ENCODE data around the gene NAGS.

DNA sequence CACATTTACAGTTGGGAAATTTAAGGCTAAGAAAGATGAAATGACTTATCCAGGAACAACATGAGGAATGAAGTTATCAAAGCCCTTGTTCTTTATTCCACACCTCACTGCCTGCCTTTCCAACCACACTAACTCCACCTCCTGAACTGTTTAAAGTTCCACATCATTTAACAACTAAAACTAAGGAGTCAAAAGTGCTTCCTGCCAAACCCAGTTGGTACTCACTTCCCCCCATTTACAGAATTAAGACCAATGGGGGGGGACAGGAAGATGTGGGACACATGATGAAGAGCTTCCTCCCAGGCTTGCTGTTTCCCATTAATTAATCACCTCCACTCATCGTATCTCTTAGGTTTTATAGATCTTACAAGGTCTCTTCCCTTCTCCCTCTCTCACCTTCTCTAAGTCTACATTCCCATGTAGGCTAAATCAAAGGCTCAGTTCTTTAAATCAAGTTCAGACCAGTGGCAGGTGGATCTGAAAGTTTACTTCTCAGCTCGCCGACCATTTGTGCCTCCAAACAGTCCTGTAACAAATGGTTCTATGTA is 29.5 kb downstream of the NAGS start:
- TF ChIP-seq, protein P1, sequence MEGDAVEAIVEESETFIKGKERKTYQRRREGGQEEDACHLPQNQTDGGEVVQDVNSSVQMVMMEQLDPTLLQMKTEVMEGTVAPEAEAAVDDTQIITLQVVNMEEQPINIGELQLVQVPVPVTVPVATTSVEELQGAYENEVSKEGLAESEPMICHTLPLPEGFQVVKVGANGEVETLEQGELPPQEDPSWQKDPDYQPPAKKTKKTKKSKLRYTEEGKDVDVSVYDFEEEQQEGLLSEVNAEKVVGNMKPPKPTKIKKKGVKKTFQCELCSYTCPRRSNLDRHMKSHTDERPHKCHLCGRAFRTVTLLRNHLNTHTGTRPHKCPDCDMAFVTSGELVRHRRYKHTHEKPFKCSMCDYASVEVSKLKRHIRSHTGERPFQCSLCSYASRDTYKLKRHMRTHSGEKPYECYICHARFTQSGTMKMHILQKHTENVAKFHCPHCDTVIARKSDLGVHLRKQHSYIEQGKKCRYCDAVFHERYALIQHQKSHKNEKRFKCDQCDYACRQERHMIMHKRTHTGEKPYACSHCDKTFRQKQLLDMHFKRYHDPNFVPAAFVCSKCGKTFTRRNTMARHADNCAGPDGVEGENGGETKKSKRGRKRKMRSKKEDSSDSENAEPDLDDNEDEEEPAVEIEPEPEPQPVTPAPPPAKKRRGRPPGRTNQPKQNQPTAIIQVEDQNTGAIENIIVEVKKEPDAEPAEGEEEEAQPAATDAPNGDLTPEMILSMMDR (IDR thresholded peaks at IDR 0.05; ENCODE audit: insufficient read depth, low read depth, low read length): no peak
- no peak for TF ChIP-seq EZH2 (IDR thresholded peaks at IDR 0.05; ENCODE audit: insufficient read depth, low read length)

Data from astrocyte (in vitro differentiated cells and primary cell).